Lung microvascular endothelial cell (primary cell): ENCODE results near the gene IMPG1. TPM values are rescaled to one million over a fixed set of nuclear protein-coding genes. Genes with fewer than 3 reads are reported as not detected.
A peak's percentile ranks its signal among the peaks of the same experiment; 100 is the strongest.

Experiments used
- DNase-seq, 2 donors: peaks; one replicate each; pipeline versions ENCODE4 v3.0.0 to v3.0.0-alpha.2; 2010; ENCODE audit warnings: low read depth in 2 of 2
- total RNA-seq: library from RNA; depleted of rRNA; stranded (reverse); fragments of >200 nt; gene quantifications from 2 replicates; pipeline ENCODE4 v1.2.1, GENCODE V29; 2014

The IMPG1 gene, protein sequence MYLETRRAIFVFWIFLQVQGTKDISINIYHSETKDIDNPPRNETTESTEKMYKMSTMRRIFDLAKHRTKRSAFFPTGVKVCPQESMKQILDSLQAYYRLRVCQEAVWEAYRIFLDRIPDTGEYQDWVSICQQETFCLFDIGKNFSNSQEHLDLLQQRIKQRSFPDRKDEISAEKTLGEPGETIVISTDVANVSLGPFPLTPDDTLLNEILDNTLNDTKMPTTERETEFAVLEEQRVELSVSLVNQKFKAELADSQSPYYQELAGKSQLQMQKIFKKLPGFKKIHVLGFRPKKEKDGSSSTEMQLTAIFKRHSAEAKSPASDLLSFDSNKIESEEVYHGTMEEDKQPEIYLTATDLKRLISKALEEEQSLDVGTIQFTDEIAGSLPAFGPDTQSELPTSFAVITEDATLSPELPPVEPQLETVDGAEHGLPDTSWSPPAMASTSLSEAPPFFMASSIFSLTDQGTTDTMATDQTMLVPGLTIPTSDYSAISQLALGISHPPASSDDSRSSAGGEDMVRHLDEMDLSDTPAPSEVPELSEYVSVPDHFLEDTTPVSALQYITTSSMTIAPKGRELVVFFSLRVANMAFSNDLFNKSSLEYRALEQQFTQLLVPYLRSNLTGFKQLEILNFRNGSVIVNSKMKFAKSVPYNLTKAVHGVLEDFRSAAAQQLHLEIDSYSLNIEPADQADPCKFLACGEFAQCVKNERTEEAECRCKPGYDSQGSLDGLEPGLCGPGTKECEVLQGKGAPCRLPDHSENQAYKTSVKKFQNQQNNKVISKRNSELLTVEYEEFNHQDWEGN
- not detected in 2 replicates for total RNA-seq

DNA sequence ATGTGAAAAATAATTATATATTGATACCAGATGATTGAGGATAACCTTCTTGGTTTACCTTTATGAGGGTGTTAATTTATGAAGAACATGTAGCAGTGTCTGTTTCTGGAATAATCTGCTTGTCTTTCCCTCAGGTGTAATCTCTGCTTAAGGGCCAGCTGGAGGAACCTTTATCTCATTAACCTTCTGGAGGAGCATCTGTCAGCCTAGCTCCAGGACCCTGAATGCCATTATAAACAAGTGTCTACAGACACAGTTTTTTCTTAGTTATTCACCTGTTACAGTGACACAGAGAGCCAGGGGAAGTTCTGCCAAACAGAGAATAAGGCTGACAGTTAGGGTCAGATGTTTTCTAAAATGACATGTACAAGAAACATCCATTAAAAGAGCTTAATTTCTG lies at the start of gene IMPG1:
Gene IMPG1 (minus strand): TSS at position 101 of the 400 bp plus-strand sequence. CDS start 174 bp downstream, outside the sequence.
- DNase-seq = no peak

DNA sequence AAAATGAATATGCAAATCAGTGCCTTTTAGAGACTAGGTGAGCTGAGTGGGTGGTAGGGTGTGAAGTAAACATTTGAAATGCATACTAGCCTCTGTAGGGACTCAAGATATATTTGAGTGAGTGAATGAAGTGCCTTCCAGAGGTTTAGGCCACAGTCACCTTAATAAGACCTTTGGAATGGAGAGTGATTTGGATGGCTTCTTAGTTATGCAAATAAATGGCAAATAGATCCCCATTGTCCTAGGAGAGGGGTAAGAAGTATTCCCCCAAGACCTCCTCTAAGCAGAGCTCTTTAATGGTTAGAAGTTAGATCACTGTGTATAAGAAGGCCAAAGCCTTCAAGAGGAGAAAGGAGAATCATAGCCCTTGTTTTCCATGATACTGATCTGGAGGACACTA lies 47.8 kb upstream of the IMPG1 start:
- no peak for DNase-seq

DNA sequence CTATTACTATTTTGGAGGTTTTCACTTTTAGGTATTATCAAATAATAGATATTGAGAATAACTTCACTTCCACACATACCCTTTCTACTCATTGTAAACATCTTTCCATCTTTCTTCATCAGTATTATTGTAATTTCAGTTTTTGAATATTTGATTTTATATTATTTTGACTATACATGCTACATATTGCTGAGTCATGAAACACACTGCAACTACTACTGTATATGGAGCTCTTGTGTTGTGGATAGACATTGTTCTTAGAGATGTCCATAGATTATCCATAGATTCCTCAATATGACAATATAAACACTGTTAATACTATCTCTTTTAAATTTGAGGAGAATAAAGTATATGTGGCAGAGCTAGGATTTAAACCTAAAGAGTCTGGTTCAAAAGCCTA lies 819 bp upstream of the IMPG1 start:
- DNase-seq = no peak

DNA sequence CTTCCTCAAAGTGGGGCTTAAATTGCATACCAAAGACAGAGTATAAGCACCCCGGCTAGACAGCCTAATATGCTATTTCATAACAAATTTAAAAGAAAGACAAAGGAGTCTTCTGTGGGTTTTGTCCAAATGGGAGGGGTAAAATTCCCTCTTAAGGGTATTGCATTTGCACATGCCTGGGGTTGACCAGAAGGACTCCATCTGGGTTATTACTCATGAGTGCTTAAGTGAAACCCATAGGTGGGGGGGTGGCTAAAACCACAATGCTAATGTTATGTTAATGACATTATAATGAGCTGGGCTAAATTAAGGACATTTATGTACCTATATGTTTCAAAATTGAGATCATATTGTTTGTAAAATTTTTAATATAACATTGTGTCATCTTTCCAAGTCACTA lies 15.0 kb downstream of the IMPG1 start:
- DNase-seq = no peak

DNA sequence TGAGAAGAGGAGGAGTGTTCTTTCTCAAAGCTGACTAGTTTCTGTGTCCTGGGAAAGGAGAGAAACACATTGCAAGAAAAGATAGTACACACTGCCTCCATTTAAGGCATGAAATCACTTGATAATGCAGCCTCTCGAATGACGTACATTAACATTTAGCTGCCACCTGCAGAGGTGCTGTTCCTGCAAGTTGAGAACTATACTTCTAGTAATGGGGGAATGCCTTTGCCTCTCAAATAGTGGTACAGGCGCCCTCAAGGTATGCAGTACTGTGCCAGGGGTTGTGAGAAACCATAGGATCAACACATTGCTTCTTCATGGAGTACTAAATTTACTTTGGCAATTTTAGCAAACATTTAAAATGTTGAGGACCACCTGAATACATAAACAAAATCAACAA lies 20.1 kb downstream of the IMPG1 start:
- no peak for DNase-seq

DNA sequence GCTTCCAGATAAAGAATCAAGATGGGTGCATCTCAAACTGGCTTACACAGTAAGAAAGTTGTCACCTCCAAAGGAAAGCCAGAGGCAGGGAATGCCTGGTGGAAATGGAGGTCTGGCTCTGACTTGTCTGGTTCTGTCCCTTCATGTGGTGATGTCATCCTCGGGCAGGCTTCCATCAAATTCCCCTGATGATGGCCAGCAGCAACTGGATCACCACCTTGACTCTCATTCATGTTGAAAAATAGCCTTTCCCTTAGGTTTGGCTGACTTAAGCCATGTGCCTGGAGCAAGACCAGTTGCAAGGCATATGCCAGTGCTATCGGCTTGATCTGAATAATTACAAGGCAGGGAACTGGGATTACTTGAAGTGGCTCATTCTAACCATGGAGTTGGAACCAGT lies 28.8 kb downstream of the IMPG1 start:
- DNase-seq = no peak

DNA sequence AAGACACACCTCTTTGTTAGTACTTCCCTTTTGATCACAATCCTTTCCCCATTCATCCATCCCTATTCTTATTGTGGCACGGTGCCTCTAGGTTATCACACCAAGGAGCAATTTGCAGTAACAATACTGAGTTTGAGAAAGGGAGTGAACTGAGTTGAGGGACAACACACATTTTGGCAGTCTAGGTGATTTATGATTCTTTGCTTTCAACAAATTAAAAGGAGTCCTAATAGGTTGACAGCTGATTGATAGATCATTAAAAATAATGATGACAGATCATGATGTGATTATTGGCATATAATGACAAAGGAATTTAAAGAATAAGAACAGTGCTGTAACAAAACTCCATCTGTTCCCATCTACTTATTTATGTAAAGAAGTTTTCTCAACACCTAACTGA lies 36.7 kb downstream of the IMPG1 start:
- no peak for DNase-seq

DNA sequence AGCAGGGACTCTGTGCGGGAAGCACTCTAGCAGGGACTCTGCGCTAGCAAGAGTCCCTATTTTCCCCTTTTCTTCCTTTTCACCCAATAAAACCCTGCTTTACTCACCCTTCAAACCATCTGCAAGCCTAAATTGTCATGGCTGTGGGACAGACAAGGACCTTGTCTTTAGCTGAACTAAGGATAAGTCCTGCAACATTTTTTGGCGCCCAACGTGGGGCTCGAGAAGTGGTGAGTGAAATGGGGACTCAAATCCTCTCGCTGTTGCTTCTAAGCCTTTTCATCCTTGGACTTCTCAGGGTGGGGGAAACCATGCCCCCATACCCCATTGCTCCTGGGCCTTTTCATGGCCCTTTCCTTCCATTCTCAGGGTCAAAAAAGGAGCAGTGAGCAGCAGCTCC lies 46.4 kb downstream of the IMPG1 start:
- peak; percentile 7 to 15 for DNase-seq

DNA sequence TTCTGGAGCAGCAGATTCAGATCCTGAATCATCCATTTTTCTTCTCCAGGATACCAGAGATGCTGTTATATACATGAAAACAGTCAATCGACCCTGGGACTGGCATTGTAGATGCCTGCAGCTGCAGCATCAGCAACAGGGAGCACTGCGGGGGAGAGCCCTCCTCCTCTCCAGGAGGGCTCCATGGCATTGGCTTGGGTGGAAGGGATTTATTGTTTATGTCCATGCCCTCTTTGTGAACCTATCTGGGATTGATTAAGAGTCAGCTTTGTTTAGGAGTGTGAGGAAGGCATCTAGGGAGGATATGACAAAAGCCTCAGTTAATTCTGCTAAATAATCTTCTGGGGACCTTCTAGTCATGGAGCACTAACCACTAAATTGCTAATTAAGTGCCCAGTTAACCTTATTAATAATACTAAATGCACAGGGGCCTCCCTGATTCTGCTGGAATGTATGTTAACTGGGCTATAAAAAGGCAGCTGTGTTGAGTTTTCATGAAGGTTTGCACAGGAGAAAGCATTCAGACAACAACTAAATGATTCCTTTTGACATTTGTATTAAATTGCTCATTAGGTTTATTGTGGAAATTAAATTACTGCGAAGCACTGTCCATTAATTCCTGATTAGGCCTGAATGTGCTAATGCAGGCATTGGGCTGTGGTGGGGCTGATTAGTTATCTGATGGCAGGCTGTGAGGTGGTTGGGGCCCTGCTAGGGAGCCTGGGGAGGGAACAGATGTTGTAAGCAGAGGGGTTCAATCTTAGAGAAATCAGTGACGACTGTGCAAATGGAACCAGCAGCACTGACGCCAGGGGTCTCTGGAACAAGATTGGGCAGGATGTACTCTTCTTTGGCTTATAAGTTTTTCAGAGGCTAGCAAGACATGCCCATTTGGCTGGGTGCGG lies 57.6 kb downstream of the IMPG1 start:
- no peak for DNase-seq

DNA sequence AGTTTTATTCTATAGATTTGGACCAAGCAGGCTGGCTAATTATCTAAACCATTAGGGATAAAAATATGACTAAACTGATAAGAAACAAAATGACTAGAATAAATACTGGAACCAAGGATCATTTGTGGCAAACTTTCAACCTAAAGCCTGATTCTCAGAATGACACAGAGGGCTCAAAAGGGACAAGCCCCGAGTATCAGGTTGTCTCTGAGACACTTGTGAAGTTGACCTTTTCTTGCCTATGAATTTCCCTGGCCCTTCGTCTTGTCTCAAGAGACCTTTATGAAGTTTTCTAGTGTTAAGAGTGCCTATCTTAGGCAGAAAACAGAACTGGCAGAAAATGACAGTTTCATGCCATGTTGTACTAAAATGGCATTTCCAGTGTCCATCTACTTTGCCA lies 68.3 kb downstream of the IMPG1 start:
- DNase-seq = no peak

DNA sequence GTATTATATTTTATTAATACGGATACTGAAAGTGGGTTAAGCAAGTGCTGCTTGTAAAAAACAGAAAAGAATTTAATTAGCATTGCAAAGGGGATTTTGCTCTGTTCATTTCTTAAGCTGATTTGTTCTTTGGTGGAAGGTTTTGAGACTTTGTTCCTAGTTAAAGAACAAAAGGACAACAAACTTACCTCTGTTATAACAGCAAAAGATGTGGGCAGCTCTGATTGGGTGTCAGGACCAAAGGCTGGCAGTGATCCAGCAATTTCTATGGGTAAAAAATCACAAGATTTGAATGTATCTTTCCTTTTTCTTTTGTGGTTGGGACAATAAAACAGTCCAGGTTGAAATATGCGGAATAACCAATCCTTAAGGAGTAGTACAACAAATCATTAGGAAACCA lies 68.8 kb downstream of the IMPG1 start:
- no peak for DNase-seq

DNA sequence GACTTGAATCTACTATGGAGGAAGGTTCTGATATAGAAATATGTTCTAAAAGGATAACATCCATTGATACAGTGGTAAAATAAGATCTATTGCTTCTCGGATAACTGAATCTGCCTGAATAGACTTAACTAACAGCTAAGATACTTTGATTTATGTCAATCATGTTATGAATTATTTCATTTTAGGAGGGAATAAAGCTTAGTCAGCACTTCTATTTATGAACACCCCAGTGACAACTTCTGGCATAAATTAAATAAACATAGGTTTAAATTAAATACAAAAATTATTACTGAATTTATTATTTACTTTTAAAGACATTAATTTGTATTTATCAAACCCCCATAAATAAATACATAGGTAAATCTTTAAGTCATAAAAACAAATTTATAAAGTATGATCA lies 69.3 kb downstream of the IMPG1 start:
- DNase-seq = no peak

DNA sequence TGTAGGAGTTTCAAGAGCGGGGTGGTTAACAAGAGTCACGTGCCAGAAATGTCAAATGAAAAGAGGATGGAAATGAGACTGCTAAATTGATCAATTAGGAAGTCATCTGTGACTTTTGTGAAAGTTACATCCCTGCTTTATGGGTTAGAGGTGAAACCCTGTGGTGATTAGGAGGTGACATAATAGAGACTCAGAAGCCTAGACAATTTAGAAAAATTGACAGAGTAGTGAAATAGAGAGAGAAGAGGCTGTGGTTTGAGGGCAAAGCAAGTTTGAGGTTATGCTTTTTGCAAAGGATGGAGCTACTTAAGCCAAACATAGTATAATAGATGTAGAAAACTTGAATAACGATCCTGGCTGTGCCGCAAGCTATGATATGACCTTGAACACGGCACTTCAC lies 71.8 kb downstream of the IMPG1 start:
- DNase-seq = no peak

DNA sequence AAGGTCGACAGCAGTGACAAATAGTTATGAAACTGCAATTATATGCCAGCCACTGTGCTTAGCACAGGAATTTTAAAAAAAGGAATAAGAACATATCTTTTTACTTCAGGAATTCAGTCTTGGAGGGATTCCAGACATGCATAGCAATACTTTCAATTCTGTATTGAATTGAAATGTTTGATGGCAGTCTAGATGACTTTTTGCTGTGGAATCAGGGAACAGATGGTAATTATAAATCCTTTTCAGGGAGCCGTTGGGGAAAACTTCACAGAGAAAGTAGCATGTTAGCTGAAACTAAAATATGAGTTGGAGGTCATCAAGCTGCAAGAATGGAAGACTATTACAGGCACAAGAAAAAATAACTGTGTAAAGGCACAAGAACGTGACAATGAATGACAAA lies 74.8 kb downstream of the IMPG1 start:
- DNase-seq = no peak

DNA sequence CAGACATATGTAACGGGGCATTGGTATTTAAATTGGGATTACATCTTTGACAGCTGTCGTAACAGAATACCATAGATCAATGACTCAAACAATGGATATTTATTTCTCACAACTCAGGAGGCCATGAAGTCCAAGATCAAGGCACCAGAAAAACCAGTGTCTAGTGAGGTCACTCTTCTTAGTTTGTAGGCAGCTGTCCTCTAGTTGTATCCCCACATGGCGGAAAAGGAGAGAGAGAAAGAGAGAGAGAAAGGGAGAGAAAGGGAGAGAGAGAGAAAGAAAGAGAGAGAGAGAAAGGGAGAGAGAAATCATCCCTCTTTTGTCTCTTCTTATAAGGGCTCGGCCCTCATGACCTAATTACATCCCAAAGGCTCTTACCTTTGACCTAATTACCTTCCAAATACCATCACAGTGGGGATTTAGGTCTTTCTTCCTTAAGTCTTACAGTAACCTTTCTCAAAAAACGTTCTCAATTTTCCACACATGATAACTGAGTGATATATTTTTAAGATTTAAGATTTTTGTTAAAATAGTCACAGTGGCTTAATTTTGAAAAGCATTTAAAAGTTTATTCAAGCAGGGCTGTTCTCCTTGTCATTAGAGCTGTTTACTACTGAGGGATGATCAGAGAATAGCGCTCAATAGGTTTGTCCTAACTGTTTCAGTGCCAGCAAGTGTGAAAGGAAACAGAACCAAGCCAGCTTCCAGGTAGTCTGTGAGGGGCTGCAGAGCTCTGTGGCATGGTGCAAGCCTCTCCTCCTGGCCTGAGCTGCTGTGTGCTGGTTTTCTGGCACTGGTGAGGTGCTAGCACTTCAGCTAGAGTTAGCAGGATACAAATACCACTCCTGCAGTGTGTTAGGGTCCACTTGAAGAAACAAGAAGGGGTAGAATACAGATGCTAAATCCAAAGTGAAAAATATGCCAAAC lies 79.0 kb downstream of the IMPG1 start:
- DNase-seq = no peak

DNA sequence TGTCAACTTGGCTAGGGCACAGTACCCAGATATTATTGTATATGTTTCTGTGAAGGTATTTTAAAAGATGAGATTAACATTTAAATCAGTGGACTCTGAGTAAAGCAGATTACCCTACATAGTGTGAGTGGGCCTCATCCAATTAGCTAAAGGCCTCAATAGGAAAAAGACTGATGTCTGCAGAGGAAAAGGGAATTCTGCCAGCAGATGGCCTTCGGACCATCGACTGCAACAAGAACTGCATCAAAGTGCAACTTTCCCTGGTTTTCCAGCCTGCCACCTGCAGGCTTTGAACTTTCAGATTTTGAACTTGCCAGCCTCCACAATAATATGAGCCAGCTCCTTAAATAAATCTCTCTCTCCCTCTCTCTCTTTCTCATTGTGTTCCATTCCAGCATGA lies 80.5 kb downstream of the IMPG1 start:
- DNase-seq = no peak

DNA sequence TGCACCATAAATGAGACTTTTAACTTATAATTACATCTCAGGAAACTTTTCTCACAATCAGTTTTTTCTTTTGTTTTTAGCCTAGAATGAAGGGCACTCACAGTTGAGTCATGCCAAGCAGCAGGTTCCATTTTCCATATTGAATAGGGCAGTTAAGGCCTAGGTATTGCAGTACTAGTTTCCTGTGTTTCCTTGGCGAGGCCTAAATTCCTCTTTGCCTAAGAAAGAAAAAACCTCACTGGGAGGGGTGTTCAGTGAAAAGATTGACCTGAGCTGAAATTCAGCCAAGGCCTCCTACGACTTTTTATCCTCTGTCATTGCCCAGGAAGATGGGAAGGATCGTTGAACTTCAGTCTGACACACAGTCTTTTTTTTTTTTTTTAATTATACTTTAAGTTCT lies 85.5 kb downstream of the IMPG1 start:
- DNase-seq = no peak

DNA sequence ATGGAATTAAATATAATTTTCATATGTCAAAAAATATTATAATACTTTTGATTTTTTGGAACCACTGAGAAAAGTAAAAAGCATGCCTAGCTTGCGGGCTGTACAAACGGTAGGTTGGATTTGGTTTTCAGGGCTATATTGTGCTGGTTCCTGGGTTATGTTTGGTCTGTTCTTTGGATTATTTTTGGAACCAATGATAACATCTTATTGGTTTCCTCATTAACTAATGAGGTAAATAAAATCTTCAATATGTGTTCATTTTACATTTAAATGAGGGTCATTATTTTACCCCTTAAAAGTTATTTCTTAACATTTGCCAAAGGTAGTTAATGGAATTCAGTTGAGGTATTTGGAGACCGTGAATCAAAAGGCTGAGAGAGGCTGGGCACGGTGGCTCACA lies 96.6 kb downstream of the IMPG1 start:
- no peak for DNase-seq

DNA sequence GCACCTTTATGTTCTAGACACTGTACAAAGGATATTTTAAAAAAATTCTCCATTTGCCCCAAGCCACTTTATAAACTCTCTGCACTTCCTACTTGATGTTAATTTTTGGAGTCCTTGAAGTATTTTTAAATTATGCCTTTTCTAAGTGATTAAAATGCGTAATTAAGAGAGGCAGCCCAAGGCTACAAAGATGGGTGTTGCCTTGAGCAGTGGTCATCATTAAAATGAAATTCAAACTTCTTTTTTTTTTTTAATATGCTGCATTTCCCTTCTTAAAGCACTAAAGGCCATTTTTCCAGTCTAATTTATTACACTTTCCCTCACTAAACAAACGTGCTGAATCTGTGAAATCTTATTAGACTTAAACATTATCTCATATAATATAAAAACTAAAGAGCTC lies 102.4 kb downstream of the IMPG1 start:
- DNase-seq = no peak

DNA sequence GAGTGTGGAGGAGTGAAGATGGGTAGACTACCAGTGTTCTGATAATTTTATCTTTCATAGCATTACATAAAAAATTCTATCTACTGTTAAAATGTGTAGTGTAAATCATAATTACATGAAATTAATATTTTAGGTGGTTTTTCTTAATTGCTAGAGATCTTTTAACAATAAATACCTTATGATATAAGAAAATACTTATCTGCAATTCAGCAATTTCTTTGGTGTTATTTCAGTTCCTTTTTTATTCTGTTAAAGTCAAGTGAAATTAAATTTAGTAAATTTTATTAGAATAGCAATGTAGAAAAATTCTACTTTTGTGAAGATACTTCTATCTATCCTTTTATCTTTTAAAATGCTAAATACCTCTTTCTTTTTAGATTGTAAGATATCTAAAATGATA lies 104.3 kb downstream of the IMPG1 start:
- no peak for DNase-seq

DNA sequence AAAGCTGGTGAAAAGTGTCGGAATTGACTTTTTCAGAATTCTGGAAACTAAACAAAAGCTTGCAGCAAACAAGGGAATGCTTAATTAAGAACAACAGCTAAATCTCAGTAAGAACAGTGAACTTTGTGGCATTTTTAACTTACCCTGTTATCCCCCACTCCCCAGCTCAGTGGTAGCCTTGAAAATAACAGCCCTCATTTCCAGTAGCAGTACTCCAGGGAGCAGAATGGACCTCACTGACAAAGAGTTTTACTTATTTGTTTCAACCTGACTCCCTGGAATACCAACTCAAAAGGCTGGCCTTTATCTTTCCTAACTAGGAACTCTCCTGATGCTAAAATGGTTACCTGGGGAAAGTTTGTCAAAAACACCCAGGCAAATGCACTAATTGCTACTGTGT lies 108.9 kb downstream of the IMPG1 start:
- no peak for DNase-seq
